HG02973 (cell line): ENCODE data around the gene WNT9A.

Experiments
- ATAC-seq: cut with Tn5 transposase; IDR thresholded peaks from one replicate; pipeline ENCODE4 v1.9.1; 2021; ENCODE audit warnings: moderate library complexity; ENCODE audit not compliant: unreplicated experiment

Gene WNT9A

GRCh38 chr1:227898502-227899140 is 49.1 kb downstream of the WNT9A start:
- ATAC-seq, result no peak

GRCh38 chr1:227897704-227898438 is 49.9 kb downstream of the WNT9A start:
- ATAC-seq, result no peak

GRCh38 chr1:227896710-227897655 is 50.7 kb downstream of the WNT9A start:
- no peak for ATAC-seq

GRCh38 chr1:227895828-227896685 is 51.7 kb downstream of the WNT9A start:
- no peak for ATAC-seq

GRCh38 chr1:227894831-227895451 is 52.8 kb downstream of the WNT9A start:
- no peak for ATAC-seq

GRCh38 chr1:227893949-227894721 is 53.6 kb downstream of the WNT9A start:
- no peak for ATAC-seq

- ATAC-seq, result no peak
Observed at GRCh38 chr1:227893300-227893948, 54.3 kb downstream of the WNT9A start.

- no peak for ATAC-seq
Observed at GRCh38 chr1:227892489-227893299, 55.0 kb downstream of the WNT9A start.

GRCh38 chr1:227891955-227892488 is 55.7 kb downstream of the WNT9A start:
- no peak for ATAC-seq

- no peak for ATAC-seq
Observed at GRCh38 chr1:227891223-227891954, 56.3 kb downstream of the WNT9A start.

GRCh38 chr1:227890451-227891222 is 57.1 kb downstream of the WNT9A start:
- ATAC-seq, result no peak

GRCh38 chr1:227889863-227890405 is 57.8 kb downstream of the WNT9A start:
- ATAC-seq, result no peak

- ATAC-seq, result no peak
Observed at GRCh38 chr1:227889047-227889862, 58.5 kb downstream of the WNT9A start.

GRCh38 chr1:227888404-227889046 is 59.2 kb downstream of the WNT9A start:
- no peak for ATAC-seq
